Peyer's patch (tissue), 4 donors: ENCODE measurements around the gene PYGL.

Experiments
- POLR2A ChIP-seq, 2 donors: fragments of 450-650 bp; IDR thresholded peaks; one replicate each; pipeline ENCODE4 v1.5.1; 2017; ENCODE audit warnings: antibody characterized with exemption in 2 of 2, mild to moderate bottlenecking in 2 of 2, moderate library complexity in 2 of 2
- TF ChIP-seq, protein P1 (sequence below), 6 experiments: fragments of 450-650 bp in 4 of 6; fragments of 200-600 bp in 2 of 6; sonication (generic) in 1 of 6; IDR thresholded peaks; one replicate each; pipeline ENCODE4 v1.5.1; 2017 to 2019; ENCODE audit warnings: antibody characterized with exemption in 6 of 6, mild to moderate bottlenecking in 3 of 6, moderate library complexity in 1 of 6

DNA sequence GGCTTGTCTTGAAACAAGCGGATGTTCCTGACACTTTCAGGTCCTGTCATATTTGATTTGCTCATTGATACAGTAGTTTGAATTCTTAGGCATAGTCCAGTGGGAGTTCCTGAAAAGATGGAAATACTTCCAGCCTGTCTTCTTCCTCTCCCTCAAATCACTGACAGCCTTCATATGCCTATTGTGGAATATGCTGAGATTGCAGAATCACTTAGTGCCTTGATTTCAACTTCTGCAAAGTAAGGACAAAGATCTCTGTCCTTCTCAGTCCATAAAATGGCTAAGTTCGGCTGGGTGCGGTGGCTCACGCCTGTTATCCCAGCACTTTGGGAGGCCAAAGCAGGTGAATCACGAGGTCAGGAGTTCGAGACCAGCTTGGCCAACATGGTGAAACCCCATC lies 6.7 kb upstream of the PYGL start:
- TF ChIP-seq POLR2A (IDR thresholded peaks at IDR 0.05), result no peak
- TF ChIP-seq, protein P1, sequence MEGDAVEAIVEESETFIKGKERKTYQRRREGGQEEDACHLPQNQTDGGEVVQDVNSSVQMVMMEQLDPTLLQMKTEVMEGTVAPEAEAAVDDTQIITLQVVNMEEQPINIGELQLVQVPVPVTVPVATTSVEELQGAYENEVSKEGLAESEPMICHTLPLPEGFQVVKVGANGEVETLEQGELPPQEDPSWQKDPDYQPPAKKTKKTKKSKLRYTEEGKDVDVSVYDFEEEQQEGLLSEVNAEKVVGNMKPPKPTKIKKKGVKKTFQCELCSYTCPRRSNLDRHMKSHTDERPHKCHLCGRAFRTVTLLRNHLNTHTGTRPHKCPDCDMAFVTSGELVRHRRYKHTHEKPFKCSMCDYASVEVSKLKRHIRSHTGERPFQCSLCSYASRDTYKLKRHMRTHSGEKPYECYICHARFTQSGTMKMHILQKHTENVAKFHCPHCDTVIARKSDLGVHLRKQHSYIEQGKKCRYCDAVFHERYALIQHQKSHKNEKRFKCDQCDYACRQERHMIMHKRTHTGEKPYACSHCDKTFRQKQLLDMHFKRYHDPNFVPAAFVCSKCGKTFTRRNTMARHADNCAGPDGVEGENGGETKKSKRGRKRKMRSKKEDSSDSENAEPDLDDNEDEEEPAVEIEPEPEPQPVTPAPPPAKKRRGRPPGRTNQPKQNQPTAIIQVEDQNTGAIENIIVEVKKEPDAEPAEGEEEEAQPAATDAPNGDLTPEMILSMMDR (IDR thresholded peaks at IDR 0.05), result no peak
